ENCODE measurements around the gene SLC6A3.

SLC6A3 gene

DNA sequence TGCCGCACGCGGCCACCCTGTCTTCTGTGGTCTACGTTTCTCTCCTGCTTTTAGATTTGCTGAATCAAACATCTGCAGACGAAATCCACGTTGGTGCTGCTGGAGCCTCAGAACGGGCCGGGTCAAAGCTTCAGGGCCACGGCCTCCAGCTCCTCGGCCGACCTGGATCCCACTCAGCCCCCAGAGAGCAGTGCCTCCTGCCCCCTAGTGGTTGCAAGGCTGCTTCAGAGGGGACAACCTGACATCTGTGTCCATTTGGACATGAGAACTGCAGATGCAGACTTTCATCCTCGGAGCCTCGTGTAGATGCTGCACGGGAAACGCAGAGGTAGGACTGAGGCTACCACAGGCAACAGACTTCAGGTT lies 23.0 kb upstream of the SLC6A3 start:
- no peaks in the 10 kb centered on the region for H3K27me3 ChIP-seq (replicated peaks)
- in situ Hi-C loops (cut with HindIII; ENCODE audit: low pct_ligation_motif_present, low sequenced_read_pairs): no loop called here
- no peak overlapping the region for H3K4me3 ChIP-seq (ENCODE audit: low read depth, low read length)
- peaks cover 13% of the 10 kb centered on the region for H3K36me3 ChIP-seq (replicated peaks)
- no peak overlapping the region for H3K27ac ChIP-seq
- TF ChIP-seq, protein P1, sequence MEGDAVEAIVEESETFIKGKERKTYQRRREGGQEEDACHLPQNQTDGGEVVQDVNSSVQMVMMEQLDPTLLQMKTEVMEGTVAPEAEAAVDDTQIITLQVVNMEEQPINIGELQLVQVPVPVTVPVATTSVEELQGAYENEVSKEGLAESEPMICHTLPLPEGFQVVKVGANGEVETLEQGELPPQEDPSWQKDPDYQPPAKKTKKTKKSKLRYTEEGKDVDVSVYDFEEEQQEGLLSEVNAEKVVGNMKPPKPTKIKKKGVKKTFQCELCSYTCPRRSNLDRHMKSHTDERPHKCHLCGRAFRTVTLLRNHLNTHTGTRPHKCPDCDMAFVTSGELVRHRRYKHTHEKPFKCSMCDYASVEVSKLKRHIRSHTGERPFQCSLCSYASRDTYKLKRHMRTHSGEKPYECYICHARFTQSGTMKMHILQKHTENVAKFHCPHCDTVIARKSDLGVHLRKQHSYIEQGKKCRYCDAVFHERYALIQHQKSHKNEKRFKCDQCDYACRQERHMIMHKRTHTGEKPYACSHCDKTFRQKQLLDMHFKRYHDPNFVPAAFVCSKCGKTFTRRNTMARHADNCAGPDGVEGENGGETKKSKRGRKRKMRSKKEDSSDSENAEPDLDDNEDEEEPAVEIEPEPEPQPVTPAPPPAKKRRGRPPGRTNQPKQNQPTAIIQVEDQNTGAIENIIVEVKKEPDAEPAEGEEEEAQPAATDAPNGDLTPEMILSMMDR (IDR thresholded peaks at IDR 0.05; ENCODE audit: low read depth, low read length, missing control alignments): peak; percentile 69
- no peak for DNase-seq

DNA sequence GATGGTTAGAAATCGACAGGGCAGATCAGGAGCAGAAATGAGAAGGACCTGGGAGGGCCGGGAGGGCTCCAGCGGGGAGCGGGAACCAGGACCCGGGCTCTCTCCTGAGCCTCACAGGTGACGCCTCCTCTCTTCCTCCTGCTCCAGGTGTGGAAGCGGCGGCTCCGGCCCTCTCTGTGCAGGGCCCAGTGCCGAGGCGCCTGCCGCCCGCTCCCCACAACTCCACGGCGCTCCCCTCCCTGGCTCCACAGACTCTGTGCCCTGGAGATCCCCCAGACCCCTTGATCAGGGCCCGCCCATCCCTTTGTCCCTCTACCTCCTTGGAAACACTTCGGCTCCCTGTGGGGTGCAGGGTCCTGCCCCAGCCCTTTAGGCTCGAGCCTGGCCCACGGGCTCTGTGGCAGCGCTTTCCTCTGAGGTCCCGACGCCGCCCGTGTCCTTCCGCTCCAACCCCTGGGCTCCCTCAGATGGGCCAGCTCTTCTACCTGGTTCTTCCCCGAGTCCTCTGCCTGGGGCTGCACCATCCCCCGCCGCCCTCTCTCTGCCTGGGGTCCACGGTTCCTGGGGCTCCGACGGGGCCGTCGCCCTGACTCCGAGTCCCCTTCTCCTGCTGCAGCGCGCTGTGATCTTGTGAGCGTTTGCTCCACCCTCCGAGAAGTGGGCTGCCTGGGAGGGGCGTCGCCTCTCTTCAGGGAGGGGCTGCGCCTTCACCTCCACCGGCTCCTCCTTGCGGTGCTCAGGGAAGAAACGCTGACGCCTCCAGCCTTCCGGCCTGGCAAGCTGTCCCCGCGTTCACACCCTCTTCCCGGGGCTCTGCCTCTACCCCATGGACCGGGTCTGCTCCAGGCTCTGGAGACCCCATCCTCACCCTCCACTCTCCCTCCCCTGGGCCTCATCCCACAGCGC lies 22.4 kb upstream of the SLC6A3 start:
- DNase-seq: no peak
- Histone ChIP-seq H3K36me3 (replicated peaks) (peaks cover 16% of the 10 kb centered on the region), H3K27ac (no peak overlapping the region), H3K4me3 (ENCODE audit: low read depth, low read length) (no peak overlapping the region), H3K27me3 (replicated peaks) (no peaks in the 10 kb centered on the region)
- in situ Hi-C loops (cut with HindIII; ENCODE audit: low pct_ligation_motif_present, low sequenced_read_pairs): no loop called here
- TF ChIP-seq, protein P1 (IDR thresholded peaks at IDR 0.05; ENCODE audit: low read depth, low read length, missing control alignments): no peak

GRCh38 chr5:1466631-1467265 lies 21.5 kb upstream of the SLC6A3 start:
- Histone ChIP-seq H3K27me3 (replicated peaks) (no peaks in the 10 kb centered on the region), H3K27ac (no peak overlapping the region), H3K4me3 (ENCODE audit: low read depth, low read length) (no peak overlapping the region), H3K36me3 (replicated peaks) (peaks cover 20% of the 10 kb centered on the region)
- in situ Hi-C loops (cut with HindIII; ENCODE audit: low pct_ligation_motif_present, low sequenced_read_pairs): no loop called here
- DNase-seq: no peak
- TF ChIP-seq, protein P1 (IDR thresholded peaks at IDR 0.05; ENCODE audit: low read depth, low read length, missing control alignments): no peak

DNA sequence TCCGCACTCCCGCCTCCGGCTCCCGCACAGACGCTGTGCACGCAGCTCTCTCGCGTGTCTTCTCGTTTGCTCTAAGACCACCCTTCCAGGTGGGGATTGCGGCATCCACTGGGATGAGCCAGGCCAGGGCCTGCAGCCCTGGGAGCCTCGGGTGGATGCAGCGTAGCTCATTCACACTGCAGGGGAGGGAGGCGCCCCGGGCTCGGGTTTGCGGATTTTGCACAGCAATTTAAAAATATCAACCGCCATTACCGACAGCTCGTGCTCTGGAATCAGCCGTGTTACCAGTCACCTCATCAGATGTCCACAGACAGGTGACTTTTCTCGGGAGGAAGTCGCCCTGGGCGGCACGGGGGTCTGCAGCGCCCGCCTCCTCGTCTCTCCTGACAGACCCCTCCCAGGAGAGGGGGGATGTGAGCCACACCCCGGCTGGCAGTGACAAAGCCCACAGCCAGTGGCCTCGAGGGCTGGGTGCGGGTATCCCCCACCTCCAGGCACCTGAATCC lies 20.8 kb upstream of the SLC6A3 start:
- DNase-seq: no peak
- TF ChIP-seq, protein P1 (IDR thresholded peaks at IDR 0.05; ENCODE audit: low read depth, low read length, missing control alignments): no peak
- no peaks in the 10 kb centered on the region for H3K27me3 ChIP-seq (replicated peaks)
- in situ Hi-C loops (cut with HindIII; ENCODE audit: low pct_ligation_motif_present, low sequenced_read_pairs): no loop called here
- H3K36me3 ChIP-seq (replicated peaks): peaks cover 20% of the 10 kb centered on the region
- H3K4me3 ChIP-seq (ENCODE audit: low read depth, low read length): no peak overlapping the region
- no peak overlapping the region for H3K27ac ChIP-seq

GRCh38 chr5:1465117-1465516 lies 19.9 kb upstream of the SLC6A3 start:
- no peak overlapping the region for H3K27ac ChIP-seq
- DNase-seq: no peak
- H3K36me3 ChIP-seq (replicated peaks): peaks cover 20% of the 10 kb centered on the region
- in situ Hi-C loops (cut with HindIII; ENCODE audit: low pct_ligation_motif_present, low sequenced_read_pairs): no loop called here
- TF ChIP-seq, protein P1 (IDR thresholded peaks at IDR 0.05; ENCODE audit: low read depth, low read length, missing control alignments): no peak
- H3K27me3 ChIP-seq (replicated peaks): no peaks in the 10 kb centered on the region
- H3K4me3 ChIP-seq (ENCODE audit: low read depth, low read length): no peak overlapping the region
